HepG2 (cell line): ENCODE measurements around the gene P3R3URF. TPM values are rescaled to one million over a fixed set of nuclear protein-coding genes. Genes with fewer than 3 reads are reported as not detected.

Experiments
- ASH2L ChIP-seq: fragments of 300-600, 200-600 bp; sonication (generic); IDR thresholded peaks from 2 replicates; pipeline ENCODE4 v1.7.0; 2017; ENCODE audit warnings: low read depth, mild to moderate bottlenecking, moderate library complexity, mixed read lengths, low read length; ENCODE audit not compliant: insufficient read length
- CBX5 ChIP-seq: sonication (generic); formaldehyde crosslinking; IDR thresholded peaks from 2 replicates; pipeline ENCODE4 v1.4.0; 2020; ENCODE audit warnings: missing genetic modification reagents, borderline replicate concordance
- DPF2 ChIP-seq: sonication (generic); formaldehyde crosslinking; IDR thresholded peaks from 2 replicates; pipeline ENCODE4 v1.4.0; 2020; ENCODE audit warnings: mild to moderate bottlenecking, low read depth, missing genetic modification reagents, borderline replicate concordance
- FOSL2 ChIP-seq: sonication (generic); formaldehyde crosslinking; IDR thresholded peaks from 2 replicates; pipeline ENCODE4 v1.4.0; 2020; ENCODE audit warnings: missing genetic modification reagents
- GLI4 ChIP-seq: sonication (generic); formaldehyde crosslinking; IDR thresholded peaks from 2 replicates; pipeline ENCODE4 v1.5.1; 2020; ENCODE audit warnings: missing genetic modification reagents, mild to moderate bottlenecking, moderate library complexity, borderline replicate concordance
- LCORL ChIP-seq, 2 experiments: fragments of 450-650 bp in 1 of 2; sonication (generic) in 1 of 2; formaldehyde crosslinking in 1 of 2; IDR thresholded peaks; 2 replicates each; pipeline versions ENCODE4 v1.5.0 to v1.6.1; 2017 to 2020; ENCODE audit warnings: antibody characterized with exemption in 1 of 2, missing genetic modification reagents in 1 of 2
- MAF1 ChIP-seq: sonication (generic); formaldehyde crosslinking; IDR thresholded peaks from 2 replicates; pipeline ENCODE4 v1.5.0; 2020; ENCODE audit warnings: missing genetic modification reagents, borderline replicate concordance
- SOX13 ChIP-seq, 3 experiments: fragments of 450-650 bp in 1 of 3; sonication (generic) in 1 of 3; formaldehyde crosslinking in 1 of 3; IDR thresholded peaks in 2 of 3; conservative IDR thresholded peaks in 1 of 3; 2 replicates each; pipeline versions ENCODE4 v1.5.0 to v1.6.1; 2016 to 2020; ENCODE audit warnings: antibody characterized with exemption in 1 of 3, mild to moderate bottlenecking in 1 of 3, missing compliant biosample characterization in 1 of 3, missing genetic modification reagents in 1 of 3, moderate library complexity in 1 of 3
- SPEN ChIP-seq: sonication (generic); formaldehyde crosslinking; IDR thresholded peaks from 2 replicates; pipeline ENCODE4 v1.5.1; 2020; ENCODE audit warnings: low read depth, mild to moderate bottlenecking, missing genetic modification reagents
- TEAD3 ChIP-seq: optimal IDR thresholded peaks from 2 replicates; pipeline ENCODE3; 2016; ENCODE audit warnings: borderline replicate concordance
- TFDP1 ChIP-seq: IDR thresholded peaks from 2 replicates; pipeline ENCODE4 v1.6.1; 2016; ENCODE audit warnings: missing compliant biosample characterization, missing genetic modification reagents, borderline replicate concordance
- ZNF207 ChIP-seq: fragments of 450-650 bp; IDR thresholded peaks from 2 replicates; pipeline ENCODE4 v1.6.1; 2016; ENCODE audit warnings: antibody characterized with exemption, borderline replicate concordance
- ZNF441 ChIP-seq: sonication (generic); formaldehyde crosslinking; IDR thresholded peaks from 2 replicates; pipeline ENCODE4 v1.7.0; 2021; ENCODE audit warnings: missing genetic modification reagents, borderline replicate concordance
- ZNF574 ChIP-seq: sonication (generic); formaldehyde crosslinking; IDR thresholded peaks from 2 replicates; pipeline ENCODE4 v1.4.0; 2020; ENCODE audit warnings: missing genetic modification reagents
- ZNF660 ChIP-seq: sonication (generic); formaldehyde crosslinking; IDR thresholded peaks from 2 replicates; pipeline ENCODE4 v1.5.1; 2020; ENCODE audit warnings: mild to moderate bottlenecking, low read depth, missing genetic modification reagents, borderline replicate concordance
- ZNF792 ChIP-seq: IDR thresholded peaks from 2 replicates; pipeline ENCODE4 v1.6.1; 2016
- ZNF879 ChIP-seq: sonication (generic); formaldehyde crosslinking; IDR thresholded peaks from 2 replicates; pipeline ENCODE4 v1.8.1; 2023; ENCODE audit warnings: missing genetic modification reagents
- polyA plus RNA-seq, 8 experiments: library from polyadenylated mRNA; depleted of rRNA in 3 of 8; stranded (reverse) in 7 of 8; unstranded in 1 of 8; fragments of >200 nt; fragmentation: Illumina TruSeq in 4 of 8; extraction: Trizol in 4 of 8; gene quantifications; 2 replicates each; pipeline versions ENCODE4 v1.2.1 to v1.2.3, GENCODE V29; 2011 to 2016; ENCODE audit warnings: low read depth in 4 of 8, missing spikeins in 1 of 8, mixed read lengths in 1 of 8; ENCODE audit not compliant: insufficient read depth in 1 of 8
- total RNA-seq, 5 experiments: library from RNA; depleted of rRNA; stranded (reverse); fragments of >200 nt; fragmentation: Illumina TruSeq; extraction: Trizol; gene quantifications; 2 replicates each; pipeline ENCODE4 v1.2.3, GENCODE V29; 2016; ENCODE audit warnings: low read depth in 1 of 5
- TF ChIP-seq, protein P1 (sequence below): sonication (generic); formaldehyde crosslinking; IDR thresholded peaks from 2 replicates; pipeline ENCODE4 v1.4.0; 2020; ENCODE audit warnings: missing genetic modification reagents; ENCODE audit errors: not compliant biosample characterization
- TF ChIP-seq, protein P2 (sequence below): sonication (generic); formaldehyde crosslinking; IDR thresholded peaks from 2 replicates; pipeline ENCODE4 v1.4.0; 2020; ENCODE audit warnings: mild to moderate bottlenecking, low read depth, missing genetic modification reagents
- TF ChIP-seq, protein P3 (sequence below): sonication (generic); formaldehyde crosslinking; IDR thresholded peaks from 2 replicates; pipeline ENCODE4 v1.5.0; 2020; ENCODE audit warnings: missing genetic modification reagents

P3R3URF gene
- total and polyA plus RNA-seq, 2 of the 13 experiments (the other 11 are each of a cell fraction or from before 2014, with no cell fraction given): not detected

GRCh38 chr1:46183079-46183847, 7.0 kb upstream of the P3R3URF start (continued):
- TF ChIP-seq MAF1 (CRISPR knock-in tag): 0 out of 2 replicates have a peak, but pooled peaks have one; percentile 27
- TF ChIP-seq SPEN (CRISPR knock-in tag): 0 out of 2 replicates have a peak, but pooled peaks have one; percentile 42
- TF ChIP-seq LCORL (IDR thresholded peaks at IDR 0.05): no peak
- TF ChIP-seq LCORL (CRISPR knock-in tag; IDR thresholded peaks at IDR 0.05): peak; percentile 51; the same call in 1 of the 2 replicates
- TF ChIP-seq, protein P1, sequence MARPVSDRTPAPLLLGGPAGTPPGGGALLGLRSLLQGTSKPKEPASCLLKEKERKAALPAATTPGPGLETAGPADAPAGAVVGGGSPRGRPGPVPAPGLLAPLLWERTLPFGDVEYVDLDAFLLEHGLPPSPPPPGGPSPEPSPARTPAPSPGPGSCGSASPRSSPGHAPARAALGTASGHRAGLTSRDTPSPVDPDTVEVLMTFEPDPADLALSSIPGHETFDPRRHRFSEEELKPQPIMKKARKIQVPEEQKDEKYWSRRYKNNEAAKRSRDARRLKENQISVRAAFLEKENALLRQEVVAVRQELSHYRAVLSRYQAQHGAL (CRISPR knock-in tag): peak; percentile 42
- no peak for TF ChIP-seq CBX5 (CRISPR knock-in tag)
- peak; percentile 96 for TF ChIP-seq TEAD3
- TF ChIP-seq ZNF879 (CRISPR knock-in tag): no peak
- TF ChIP-seq GLI4 (CRISPR knock-in tag): no peak
- peak; percentile 61; the same call in 1 of the 2 replicates for TF ChIP-seq DPF2
- TF ChIP-seq ZNF792 (CRISPR knock-in tag): 0 out of 2 replicates have a peak, but pooled peaks have one; percentile 18
- TF ChIP-seq ASH2L: peak; percentile 28
- peak; percentile 81 for TF ChIP-seq FOSL2 (CRISPR knock-in tag)
- TF ChIP-seq, protein P2, sequence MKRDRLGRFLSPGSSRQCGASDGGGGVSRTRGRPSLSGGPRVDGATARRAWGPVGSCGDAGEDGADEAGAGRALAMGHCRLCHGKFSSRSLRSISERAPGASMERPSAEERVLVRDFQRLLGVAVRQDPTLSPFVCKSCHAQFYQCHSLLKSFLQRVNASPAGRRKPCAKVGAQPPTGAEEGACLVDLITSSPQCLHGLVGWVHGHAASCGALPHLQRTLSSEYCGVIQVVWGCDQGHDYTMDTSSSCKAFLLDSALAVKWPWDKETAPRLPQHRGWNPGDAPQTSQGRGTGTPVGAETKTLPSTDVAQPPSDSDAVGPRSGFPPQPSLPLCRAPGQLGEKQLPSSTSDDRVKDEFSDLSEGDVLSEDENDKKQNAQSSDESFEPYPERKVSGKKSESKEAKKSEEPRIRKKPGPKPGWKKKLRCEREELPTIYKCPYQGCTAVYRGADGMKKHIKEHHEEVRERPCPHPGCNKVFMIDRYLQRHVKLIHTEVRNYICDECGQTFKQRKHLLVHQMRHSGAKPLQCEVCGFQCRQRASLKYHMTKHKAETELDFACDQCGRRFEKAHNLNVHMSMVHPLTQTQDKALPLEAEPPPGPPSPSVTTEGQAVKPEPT (CRISPR knock-in tag): no peak
- 0 out of 2 replicates have a peak, but pooled peaks have one; percentile 30 for TF ChIP-seq ZNF441 (CRISPR knock-in tag)
- TF ChIP-seq SOX13 (IDR thresholded peaks at IDR 0.05): no peak
- TF ChIP-seq SOX13 (CRISPR knock-in tag; conservative IDR thresholded peaks at IDR 0.05 in 1 of 2, IDR thresholded peaks at IDR 0.05 in 1 of 2): peak in 1 of 2 experiments; percentile 19; a peak in 1 of 4 replicates
- TF ChIP-seq TFDP1: no peak
- TF ChIP-seq, protein P3, sequence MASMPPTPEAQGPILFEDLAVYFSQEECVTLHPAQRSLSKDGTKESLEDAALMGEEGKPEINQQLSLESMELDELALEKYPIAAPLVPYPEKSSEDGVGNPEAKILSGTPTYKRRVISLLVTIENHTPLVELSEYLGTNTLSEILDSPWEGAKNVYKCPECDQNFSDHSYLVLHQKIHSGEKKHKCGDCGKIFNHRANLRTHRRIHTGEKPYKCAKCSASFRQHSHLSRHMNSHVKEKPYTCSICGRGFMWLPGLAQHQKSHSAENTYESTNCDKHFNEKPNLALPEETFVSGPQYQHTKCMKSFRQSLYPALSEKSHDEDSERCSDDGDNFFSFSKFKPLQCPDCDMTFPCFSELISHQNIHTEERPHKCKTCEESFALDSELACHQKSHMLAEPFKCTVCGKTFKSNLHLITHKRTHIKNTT (CRISPR knock-in tag): no peak
- TF ChIP-seq ZNF207: no peak
- TF ChIP-seq ZNF660: no peak
- peak; percentile 60; the same call in 1 of the 2 replicates for TF ChIP-seq ZNF574 (CRISPR knock-in tag)
